ENCODE measurements around the gene ATG9A.

- TF ChIP-seq CTCF (IDR thresholded peaks at IDR 0.05) = no peak
- no peak for TF ChIP-seq POLR2AphosphoS5 (IDR thresholded peaks at IDR 0.05; ENCODE audit: insufficient read depth in 1 of 2, low read depth in 1 of 2)
- no peak for TF ChIP-seq POLR2A (IDR thresholded peaks at IDR 0.05)
Observed at GRCh38 chr2:219221957-219222518, 7.4 kb downstream of the ATG9A start.

All from vagina (tissue), 2 donors.